ENCODE data around the gene ITGB2. TPM values are rescaled to one million over a fixed set of nuclear protein-coding genes. Genes with fewer than 3 reads are reported as not detected.

ITGB2 gene
- total RNA-seq, 1 experiment from 2014 or later: 1.5 TPM

DNA sequence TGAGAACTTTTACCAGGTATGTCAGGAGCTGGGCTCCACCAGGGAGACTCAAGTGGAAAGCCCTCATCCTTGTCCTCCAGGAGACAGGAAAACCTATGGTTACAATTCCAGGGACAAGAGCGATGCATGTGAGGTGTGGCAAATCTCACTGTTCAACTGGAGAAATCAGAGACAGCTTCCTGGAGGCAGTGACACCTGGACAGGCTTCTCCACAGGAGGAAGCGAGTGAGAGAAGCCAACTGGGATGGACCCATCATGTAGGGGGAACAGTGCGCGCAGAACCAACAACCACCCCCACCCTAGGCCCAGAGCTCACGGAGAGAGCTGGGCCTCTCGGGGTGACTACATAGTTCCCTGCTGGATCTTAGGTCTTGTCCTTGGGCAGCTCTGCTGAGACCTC, 13.6 kb upstream of the ITGB2 start:
- H3K27me3 Mint-ChIP-seq (ENCODE audit: low read depth): peaks cover 54% of the 10 kb centered on the region
- H3K4me1 Mint-ChIP-seq: peaks cover 25% of the 10 kb centered on the region
- TF ChIP-seq, protein P1, sequence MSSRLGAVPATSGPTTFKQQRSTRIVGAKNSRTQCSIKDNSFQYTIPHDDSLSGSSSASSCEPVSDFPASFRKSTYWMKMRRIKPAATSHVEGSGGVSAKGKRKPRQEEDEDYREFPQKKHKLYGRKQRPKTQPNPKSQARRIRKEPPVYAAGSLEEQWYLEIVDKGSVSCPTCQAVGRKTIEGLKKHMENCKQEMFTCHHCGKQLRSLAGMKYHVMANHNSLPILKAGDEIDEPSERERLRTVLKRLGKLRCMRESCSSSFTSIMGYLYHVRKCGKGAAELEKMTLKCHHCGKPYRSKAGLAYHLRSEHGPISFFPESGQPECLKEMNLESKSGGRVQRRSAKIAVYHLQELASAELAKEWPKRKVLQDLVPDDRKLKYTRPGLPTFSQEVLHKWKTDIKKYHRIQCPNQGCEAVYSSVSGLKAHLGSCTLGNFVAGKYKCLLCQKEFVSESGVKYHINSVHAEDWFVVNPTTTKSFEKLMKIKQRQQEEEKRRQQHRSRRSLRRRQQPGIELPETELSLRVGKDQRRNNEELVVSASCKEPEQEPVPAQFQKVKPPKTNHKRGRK (CRISPR knock-in tag; IDR thresholded peaks at IDR 0.05; ENCODE audit: borderline replicate concordance): no peak
- TF ChIP-seq, protein P2, sequence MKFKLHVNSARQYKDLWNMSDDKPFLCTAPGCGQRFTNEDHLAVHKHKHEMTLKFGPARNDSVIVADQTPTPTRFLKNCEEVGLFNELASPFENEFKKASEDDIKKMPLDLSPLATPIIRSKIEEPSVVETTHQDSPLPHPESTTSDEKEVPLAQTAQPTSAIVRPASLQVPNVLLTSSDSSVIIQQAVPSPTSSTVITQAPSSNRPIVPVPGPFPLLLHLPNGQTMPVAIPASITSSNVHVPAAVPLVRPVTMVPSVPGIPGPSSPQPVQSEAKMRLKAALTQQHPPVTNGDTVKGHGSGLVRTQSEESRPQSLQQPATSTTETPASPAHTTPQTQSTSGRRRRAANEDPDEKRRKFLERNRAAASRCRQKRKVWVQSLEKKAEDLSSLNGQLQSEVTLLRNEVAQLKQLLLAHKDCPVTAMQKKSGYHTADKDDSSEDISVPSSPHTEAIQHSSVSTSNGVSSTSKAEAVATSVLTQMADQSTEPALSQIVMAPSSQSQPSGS (CRISPR knock-in tag; IDR thresholded peaks at IDR 0.05; ENCODE audit: borderline replicate concordance, low read depth): no peak
- TF ChIP-seq NFE2L1 (CRISPR knock-in tag; IDR thresholded peaks at IDR 0.05) (no peak), ZBTB21 (CRISPR knock-in tag; IDR thresholded peaks at IDR 0.05; ENCODE audit: borderline replicate concordance) (no peak)
- TF ChIP-seq, protein P3, sequence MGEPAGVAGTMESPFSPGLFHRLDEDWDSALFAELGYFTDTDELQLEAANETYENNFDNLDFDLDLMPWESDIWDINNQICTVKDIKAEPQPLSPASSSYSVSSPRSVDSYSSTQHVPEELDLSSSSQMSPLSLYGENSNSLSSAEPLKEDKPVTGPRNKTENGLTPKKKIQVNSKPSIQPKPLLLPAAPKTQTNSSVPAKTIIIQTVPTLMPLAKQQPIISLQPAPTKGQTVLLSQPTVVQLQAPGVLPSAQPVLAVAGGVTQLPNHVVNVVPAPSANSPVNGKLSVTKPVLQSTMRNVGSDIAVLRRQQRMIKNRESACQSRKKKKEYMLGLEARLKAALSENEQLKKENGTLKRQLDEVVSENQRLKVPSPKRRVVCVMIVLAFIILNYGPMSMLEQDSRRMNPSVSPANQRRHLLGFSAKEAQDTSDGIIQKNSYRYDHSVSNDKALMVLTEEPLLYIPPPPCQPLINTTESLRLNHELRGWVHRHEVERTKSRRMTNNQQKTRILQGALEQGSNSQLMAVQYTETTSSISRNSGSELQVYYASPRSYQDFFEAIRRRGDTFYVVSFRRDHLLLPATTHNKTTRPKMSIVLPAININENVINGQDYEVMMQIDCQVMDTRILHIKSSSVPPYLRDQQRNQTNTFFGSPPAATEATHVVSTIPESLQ (CRISPR knock-in tag; IDR thresholded peaks at IDR 0.05): no peak
- CTCF ChIA-PET: interaction anchor here (1.5 kb wide), 1 partner anchor 27 kb away, joined by 3 read pairs; no protein-coding TSS in a partner anchor
- no peak for ATAC-seq
- H3K36me3 Mint-ChIP-seq: no peaks in the 10 kb centered on the region
- POLR2A ChIA-PET: no interaction called here
- no peaks in the 10 kb centered on the region for H3K9me3 Mint-ChIP-seq
- no peak overlapping the region for H3K27ac Mint-ChIP-seq
- DNase-seq (ENCODE audit: low spot score): no peak
- H3K4me3 Mint-ChIP-seq: no peak overlapping the region

DNA sequence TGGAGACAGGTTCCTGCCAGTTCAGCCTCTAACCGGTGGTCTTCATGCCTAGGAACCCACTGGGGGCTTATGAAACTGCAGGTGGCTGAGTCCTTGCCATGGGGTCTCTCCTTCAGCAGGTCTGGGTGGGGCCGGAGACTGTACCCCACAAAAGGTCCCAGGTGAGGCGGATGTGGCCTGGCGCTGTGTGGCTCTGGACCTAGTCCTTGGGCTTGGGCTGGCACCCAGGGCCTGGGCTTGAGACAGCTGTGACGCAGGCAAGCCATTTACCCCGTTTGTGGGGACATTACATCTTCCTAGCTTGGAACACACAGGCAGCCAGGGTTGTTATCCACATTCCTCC, 13.2 kb upstream of the ITGB2 start:
- Mint-ChIP-seq H3K9me3 (no peaks in the 10 kb centered on the region), H3K4me3 (no peak overlapping the region), H3K27ac (no peak overlapping the region), H3K36me3 (no peaks in the 10 kb centered on the region), H3K27me3 (ENCODE audit: low read depth) (peaks cover 57% of the 10 kb centered on the region), H3K4me1 (peaks cover 24% of the 10 kb centered on the region)
- no peak for ATAC-seq
- DNase-seq (ENCODE audit: low spot score): no peak
- ChIA-PET CTCF (interaction anchor here (0.5 to 1.5 kb wide), 2 partner anchors 27 to 60 kb away, joined by 3 read pairs; partner anchors contain the start of gene PTTG1IP), POLR2A (no interaction called here)
- TF ChIP-seq TP53 (CRISPR knock-in tag; IDR thresholded peaks at IDR 0.05) (no peak), ATF1 (CRISPR knock-in tag; IDR thresholded peaks at IDR 0.05) (no peak), ETV6 (CRISPR knock-in tag; IDR thresholded peaks at IDR 0.05) (no peak), NFATC4 (CRISPR knock-in tag; IDR thresholded peaks at IDR 0.05) (no peak), ELF4 (CRISPR knock-in tag; IDR thresholded peaks at IDR 0.05; ENCODE audit: low read depth) (no peak), JUN (CRISPR knock-in tag; IDR thresholded peaks at IDR 0.05) (no peak)
- TF ChIP-seq, protein P4, sequence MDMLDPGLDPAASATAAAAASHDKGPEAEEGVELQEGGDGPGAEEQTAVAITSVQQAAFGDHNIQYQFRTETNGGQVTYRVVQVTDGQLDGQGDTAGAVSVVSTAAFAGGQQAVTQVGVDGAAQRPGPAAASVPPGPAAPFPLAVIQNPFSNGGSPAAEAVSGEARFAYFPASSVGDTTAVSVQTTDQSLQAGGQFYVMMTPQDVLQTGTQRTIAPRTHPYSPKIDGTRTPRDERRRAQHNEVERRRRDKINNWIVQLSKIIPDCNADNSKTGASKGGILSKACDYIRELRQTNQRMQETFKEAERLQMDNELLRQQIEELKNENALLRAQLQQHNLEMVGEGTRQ (CRISPR knock-in tag; IDR thresholded peaks at IDR 0.05): no peak
- TF ChIP-seq, protein P5, sequence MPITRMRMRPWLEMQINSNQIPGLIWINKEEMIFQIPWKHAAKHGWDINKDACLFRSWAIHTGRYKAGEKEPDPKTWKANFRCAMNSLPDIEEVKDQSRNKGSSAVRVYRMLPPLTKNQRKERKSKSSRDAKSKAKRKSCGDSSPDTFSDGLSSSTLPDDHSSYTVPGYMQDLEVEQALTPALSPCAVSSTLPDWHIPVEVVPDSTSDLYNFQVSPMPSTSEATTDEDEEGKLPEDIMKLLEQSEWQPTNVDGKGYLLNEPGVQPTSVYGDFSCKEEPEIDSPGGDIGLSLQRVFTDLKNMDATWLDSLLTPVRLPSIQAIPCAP (CRISPR knock-in tag; IDR thresholded peaks at IDR 0.05): no peak
- TF ChIP-seq, protein P6, sequence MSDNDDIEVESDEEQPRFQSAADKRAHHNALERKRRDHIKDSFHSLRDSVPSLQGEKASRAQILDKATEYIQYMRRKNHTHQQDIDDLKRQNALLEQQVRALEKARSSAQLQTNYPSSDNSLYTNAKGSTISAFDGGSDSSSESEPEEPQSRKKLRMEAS (CRISPR knock-in tag; IDR thresholded peaks at IDR 0.05): no peak
- TF ChIP-seq, protein P7, sequence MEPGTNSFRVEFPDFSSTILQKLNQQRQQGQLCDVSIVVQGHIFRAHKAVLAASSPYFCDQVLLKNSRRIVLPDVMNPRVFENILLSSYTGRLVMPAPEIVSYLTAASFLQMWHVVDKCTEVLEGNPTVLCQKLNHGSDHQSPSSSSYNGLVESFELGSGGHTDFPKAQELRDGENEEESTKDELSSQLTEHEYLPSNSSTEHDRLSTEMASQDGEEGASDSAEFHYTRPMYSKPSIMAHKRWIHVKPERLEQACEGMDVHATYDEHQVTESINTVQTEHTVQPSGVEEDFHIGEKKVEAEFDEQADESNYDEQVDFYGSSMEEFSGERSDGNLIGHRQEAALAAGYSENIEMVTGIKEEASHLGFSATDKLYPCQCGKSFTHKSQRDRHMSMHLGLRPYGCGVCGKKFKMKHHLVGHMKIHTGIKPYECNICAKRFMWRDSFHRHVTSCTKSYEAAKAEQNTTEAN (CRISPR knock-in tag; IDR thresholded peaks at IDR 0.05): no peak
- TF ChIP-seq, protein P1 (CRISPR knock-in tag; IDR thresholded peaks at IDR 0.05; ENCODE audit: borderline replicate concordance): no peak
- TF ChIP-seq, protein P8, sequence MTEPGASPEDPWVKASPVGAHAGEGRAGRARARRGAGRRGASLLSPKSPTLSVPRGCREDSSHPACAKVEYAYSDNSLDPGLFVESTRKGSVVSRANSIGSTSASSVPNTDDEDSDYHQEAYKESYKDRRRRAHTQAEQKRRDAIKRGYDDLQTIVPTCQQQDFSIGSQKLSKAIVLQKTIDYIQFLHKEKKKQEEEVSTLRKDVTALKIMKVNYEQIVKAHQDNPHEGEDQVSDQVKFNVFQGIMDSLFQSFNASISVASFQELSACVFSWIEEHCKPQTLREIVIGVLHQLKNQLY (CRISPR knock-in tag; IDR thresholded peaks at IDR 0.05): no peak
